AG10803 (cell line): ENCODE results near the gene FMN2.

Source experiments
- DNase-seq: peaks from one replicate; pipeline ENCODE4 v3.0.0; 2010; ENCODE audit warnings: low read depth
- H3K4me3 ChIP-seq: 2 replicates; pipeline ENCODE4 v1.5.1; 2011; ENCODE audit warnings: mild to moderate bottlenecking, low read length, control low read depth
- TF ChIP-seq, protein P1 (sequence below): conservative IDR thresholded peaks from 2 replicates; pipeline ENCODE4 v1.5.1; 2011; ENCODE audit warnings: mild to moderate bottlenecking, low read length, control low read depth, inconsistent platforms

Gene FMN2

DNA sequence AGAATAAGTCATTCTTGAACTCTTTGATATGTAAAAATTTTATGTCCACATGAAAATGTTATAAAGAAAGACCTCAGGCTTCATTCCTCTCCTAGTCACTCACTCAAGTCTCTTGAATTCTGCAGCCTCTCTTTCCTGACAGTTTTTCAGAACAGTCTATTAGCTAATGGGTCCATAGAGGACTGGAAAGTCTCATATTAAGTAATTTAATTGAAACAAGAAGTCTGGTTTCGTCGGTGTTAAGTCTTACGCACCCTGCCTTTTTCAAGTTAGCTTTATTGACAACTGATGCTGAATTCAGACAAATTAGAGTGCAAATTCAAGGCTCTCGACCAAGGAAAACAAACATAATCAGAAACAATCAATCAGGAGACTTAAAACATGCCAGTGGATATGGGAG, 414.5 kb downstream of the FMN2 start:
- TF ChIP-seq, protein P1, sequence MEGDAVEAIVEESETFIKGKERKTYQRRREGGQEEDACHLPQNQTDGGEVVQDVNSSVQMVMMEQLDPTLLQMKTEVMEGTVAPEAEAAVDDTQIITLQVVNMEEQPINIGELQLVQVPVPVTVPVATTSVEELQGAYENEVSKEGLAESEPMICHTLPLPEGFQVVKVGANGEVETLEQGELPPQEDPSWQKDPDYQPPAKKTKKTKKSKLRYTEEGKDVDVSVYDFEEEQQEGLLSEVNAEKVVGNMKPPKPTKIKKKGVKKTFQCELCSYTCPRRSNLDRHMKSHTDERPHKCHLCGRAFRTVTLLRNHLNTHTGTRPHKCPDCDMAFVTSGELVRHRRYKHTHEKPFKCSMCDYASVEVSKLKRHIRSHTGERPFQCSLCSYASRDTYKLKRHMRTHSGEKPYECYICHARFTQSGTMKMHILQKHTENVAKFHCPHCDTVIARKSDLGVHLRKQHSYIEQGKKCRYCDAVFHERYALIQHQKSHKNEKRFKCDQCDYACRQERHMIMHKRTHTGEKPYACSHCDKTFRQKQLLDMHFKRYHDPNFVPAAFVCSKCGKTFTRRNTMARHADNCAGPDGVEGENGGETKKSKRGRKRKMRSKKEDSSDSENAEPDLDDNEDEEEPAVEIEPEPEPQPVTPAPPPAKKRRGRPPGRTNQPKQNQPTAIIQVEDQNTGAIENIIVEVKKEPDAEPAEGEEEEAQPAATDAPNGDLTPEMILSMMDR = no peak
- no peak overlapping the region for H3K4me3 ChIP-seq
- DNase-seq = no peak

DNA sequence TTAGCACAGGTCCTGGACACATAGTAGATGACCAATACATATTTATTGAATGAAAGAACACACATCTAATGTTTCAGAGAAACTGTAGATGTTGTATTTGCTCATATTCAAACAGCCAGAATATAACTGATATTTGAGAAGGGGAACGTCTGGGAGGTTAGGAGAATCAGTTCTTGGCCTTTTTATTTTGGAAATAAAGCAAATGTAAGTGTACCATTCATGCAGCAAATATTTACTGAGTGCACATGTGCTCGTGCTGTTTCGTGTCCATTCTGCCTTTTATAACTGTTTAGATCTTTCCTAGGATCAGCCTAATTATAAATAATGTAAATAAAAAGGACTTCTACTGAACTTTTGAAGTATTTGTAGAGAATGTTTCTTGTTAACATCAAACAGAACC, 416.5 kb downstream of the FMN2 start:
- DNase-seq = no peak
- no peak overlapping the region for H3K4me3 ChIP-seq
- TF ChIP-seq, protein P1 = no peak

DNA sequence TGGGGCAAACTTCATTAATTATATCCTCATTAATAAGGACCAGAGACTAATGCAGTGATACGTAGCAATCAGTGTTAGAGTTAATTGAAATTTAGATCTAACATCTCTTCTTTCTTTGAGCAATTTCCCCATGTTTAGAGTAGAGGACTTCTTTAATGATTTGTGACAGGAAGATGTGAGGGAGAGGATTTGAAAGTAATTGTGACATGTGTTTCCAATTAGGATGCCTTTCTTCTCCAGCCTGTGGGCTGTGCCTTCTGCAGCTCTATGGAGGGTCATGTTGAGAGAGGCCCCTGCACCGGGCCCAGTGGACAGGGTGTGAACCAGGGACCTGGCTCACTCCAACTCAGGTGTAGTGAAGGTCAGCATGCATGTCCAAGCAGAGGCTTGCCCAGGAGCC, 417.3 kb downstream of the FMN2 start:
- TF ChIP-seq, protein P1 = no peak
- DNase-seq = peak; percentile 74

DNA sequence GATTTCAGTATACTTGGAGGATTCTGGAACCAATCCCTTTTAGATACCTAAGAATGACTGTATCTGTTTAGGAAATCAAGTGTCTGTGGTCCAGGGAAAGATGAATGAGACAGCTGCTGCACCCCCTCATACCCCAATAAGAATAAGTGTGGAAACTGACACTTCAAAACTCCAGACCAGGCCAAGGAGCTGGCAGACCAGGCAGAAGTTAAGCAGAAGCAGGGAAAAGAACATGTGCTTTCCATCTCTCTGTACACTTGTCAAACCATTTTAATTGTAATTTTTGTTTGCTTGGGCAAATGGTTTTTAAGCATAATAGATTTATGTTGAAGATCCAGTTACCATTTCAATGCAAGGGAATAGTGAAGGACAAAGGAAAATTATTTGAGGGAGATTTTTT, 420.1 kb downstream of the FMN2 start:
- TF ChIP-seq, protein P1 = no peak
- DNase-seq = no peak
- no peak overlapping the region for H3K4me3 ChIP-seq

More for the DNA sequence above, 417.3 kb downstream of the FMN2 start:
- no peak overlapping the region for H3K4me3 ChIP-seq

DNA sequence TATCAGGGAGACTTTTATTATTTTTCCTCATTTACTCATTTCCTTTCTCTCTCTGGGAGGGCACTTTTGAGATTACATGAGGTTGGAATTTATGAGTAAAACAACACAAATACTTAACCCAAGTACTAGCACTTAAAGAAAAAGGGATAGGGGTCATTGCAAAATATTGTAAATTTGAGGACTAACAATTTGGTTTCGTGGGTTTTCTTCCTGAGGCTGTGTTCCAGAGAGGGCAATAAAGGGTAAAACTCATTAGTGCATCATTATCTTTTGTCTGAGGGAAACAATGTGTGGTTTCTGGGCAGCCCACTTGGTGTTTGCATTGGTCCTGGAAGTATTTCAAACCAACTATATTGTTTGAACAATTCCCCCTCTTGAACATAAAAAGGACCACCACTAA, 423.8 kb downstream of the FMN2 start:
- TF ChIP-seq, protein P1 = no peak
- no peak overlapping the region for H3K4me3 ChIP-seq
- no peak for DNase-seq

DNA sequence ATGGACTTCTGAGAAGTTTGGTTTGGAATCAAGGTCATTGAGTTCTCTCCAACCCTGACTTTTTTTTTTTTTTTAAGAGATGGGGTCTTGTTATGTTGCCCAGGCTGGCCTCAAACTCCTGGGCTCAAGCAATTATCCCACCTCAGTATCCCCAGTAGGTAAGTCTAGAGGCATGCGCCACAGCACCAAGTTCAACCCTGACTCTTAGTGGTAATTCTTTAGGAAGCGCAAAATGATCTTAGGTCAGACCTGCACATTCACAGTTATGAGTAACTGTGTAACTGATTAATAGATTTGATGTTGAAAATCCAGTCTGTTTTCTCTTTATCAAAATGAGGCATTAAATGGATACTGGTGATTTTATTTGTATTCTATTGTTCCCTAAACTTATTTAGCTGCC, 424.4 kb downstream of the FMN2 start:
- no peak for DNase-seq
- TF ChIP-seq, protein P1 = no peak
- H3K4me3 ChIP-seq = no peak overlapping the region

DNA sequence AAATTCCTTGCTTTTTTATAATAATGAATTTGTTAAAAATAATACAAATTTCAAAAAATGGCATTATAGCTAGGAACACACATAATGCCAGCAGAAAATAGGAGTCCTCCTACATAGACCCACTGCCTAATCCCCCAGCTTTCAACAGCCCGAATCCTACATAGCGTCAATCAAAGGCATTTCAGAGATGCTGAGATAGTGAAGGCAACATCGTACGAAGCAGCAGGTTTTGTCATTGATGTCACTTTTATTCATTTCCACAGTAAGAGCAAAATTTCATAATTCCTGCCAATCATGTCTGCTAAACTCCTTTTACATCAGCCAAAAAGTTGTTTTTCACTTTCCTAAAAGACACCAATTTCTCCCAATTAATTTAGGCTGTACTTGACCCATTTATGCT, 426.2 kb downstream of the FMN2 start:
- H3K4me3 ChIP-seq = no peak overlapping the region
- DNase-seq = no peak
- TF ChIP-seq, protein P1 = no peak
